Small intestine (tissue), 7 donors: Measurements from ENCODE around the gene RASA4B. TPM values are rescaled to one million over a fixed set of nuclear protein-coding genes. Genes with fewer than 3 reads are reported as not detected.
A peak's percentile ranks its signal among the peaks of the same experiment; 100 is the strongest.

Experiments
- DNase-seq, 2 donors: peaks; one replicate each; pipeline versions ENCODE4 v3.0.0 to v3.0.0-alpha.2; 2013
- FAIRE-seq: peaks from 2 replicates; lab custom pipeline; 2012; peaks lifted over from hg19 to GRCh38; lab: Jason Lieb, UNC
- H3K27ac ChIP-seq, 3 donors: one replicate each; pipeline ENCODE4 v1.5.1; 2013; ENCODE audit warnings: low read length in 2 of 3, mild to moderate bottlenecking in 2 of 3, control low read depth in 1 of 3, inconsistent platforms in 1 of 3, low read depth in 1 of 3, moderate library complexity in 1 of 3
- H3K27me3 ChIP-seq, 3 donors: one replicate each; pipeline ENCODE4 v1.6.1; 2013; ENCODE audit warnings: low read length in 3 of 3, inconsistent platforms in 1 of 3; ENCODE audit not compliant: control insufficient read depth in 3 of 3, insufficient read depth in 3 of 3
- H3K36me3 ChIP-seq, 3 donors: one replicate each; pipeline ENCODE4 v1.6.1; 2013; ENCODE audit warnings: low read length in 3 of 3, inconsistent platforms in 1 of 3, low read depth in 1 of 3, mild to moderate bottlenecking in 1 of 3, moderate library complexity in 1 of 3; ENCODE audit not compliant: control insufficient read depth in 3 of 3, insufficient read depth in 2 of 3
- H3K4me1 ChIP-seq, 3 donors: one replicate each; pipeline ENCODE4 v1.6.1; 2013; ENCODE audit warnings: low read length in 2 of 3, inconsistent platforms in 1 of 3, low read depth in 1 of 3, mild to moderate bottlenecking in 1 of 3, moderate library complexity in 1 of 3; ENCODE audit not compliant: control insufficient read depth in 3 of 3, insufficient read depth in 2 of 3
- H3K4me3 ChIP-seq, 3 donors: one replicate each; pipeline ENCODE4 v1.5.1; 2013; ENCODE audit warnings: low read length in 3 of 3, control low read depth in 1 of 3, inconsistent platforms in 1 of 3, low read depth in 1 of 3, mild to moderate bottlenecking in 1 of 3, moderate library complexity in 1 of 3
- H3K9me3 ChIP-seq, 2 donors: one replicate each; pipeline ENCODE4 v1.6.1; 2013; ENCODE audit warnings: low read depth in 1 of 2, low read length in 1 of 2; ENCODE audit not compliant: control insufficient read depth in 2 of 2, insufficient read depth in 1 of 2
- WGBS, 3 donors: extraction: QIAGEN DNeasy Blood & Tissue Kit; methylation state at CpG; one replicate each; pipeline ENCODE4 v1.1.7; 2013; 5-methylcytosine and 5-hydroxymethylcytosine counted together
- polyA plus RNA-seq, 4 donors: library from polyadenylated mRNA; stranded (reverse) in 3 of 4; unstranded in 1 of 4; fragments of 200-250 nt in 3 of 4; fragments of 120-200 nt in 1 of 4; gene quantifications; one replicate each; pipeline versions ENCODE4 v1.2.1 to v1.2.3, GENCODE V29; 2013
- donor health status: healthy with polysubstance abuse.
- donor health status: control.
- donor health status: control.
- donor health status: Bipolar disorder and iron deficiency.
- donor health status: healthy.

The RASA4B gene
- polyA plus RNA-seq, 4 donors: 14.2 to 58.4 (median 35.7) TPM

GRCh38 chr7:102467581-102468477 is 49.7 kb downstream of the RASA4B start:
- peaks cover 0 to 52% (median 0%) of the 10 kb centered on the region in 3 donors for H3K36me3 ChIP-seq
- no peak overlapping the region for H3K27ac ChIP-seq
- no peak overlapping the region for H3K4me3 ChIP-seq
- no peak for DNase-seq
- no peak for FAIRE-seq
- 83 to 90% (median 86%) methylated on average over 22 to 24 of the region's 24 CpGs for WGBS, 3 donors
- H3K9me3 ChIP-seq: no peaks in the 10 kb centered on the region
- H3K27me3 ChIP-seq: no peaks in the 10 kb centered on the region
- H3K4me1 ChIP-seq: peaks cover 7 to 11% (median 9%) of the 10 kb centered on the region in 3 donors

GRCh38 chr7:102466097-102466496 is 51.5 kb downstream of the RASA4B start:
- Histone ChIP-seq H3K4me3 (peak overlapping the region in 1 of 3 donors; percentile 65), H3K4me1 (peaks cover 7 to 11% (median 9%) of the 10 kb centered on the region in 3 donors), H3K27ac (no peak overlapping the region), H3K9me3 (no peaks in the 10 kb centered on the region), H3K36me3 (peaks cover 0 to 43% (median 0%) of the 10 kb centered on the region in 3 donors), H3K27me3 (no peaks in the 10 kb centered on the region)
- FAIRE-seq (no peak), DNase-seq (no peak)
- WGBS, 3 donors: 94 to 99% (median 96%) methylated on average over 7 of the region's 7 CpGs

GRCh38 chr7:102464577-102465280 is 52.8 kb downstream of the RASA4B start, which contains the start of the genes ALKBH4 and LRWD1:
TSS of gene ALKBH4 (minus strand) at chr7:102464863. CDS start at chr7:102464836, 27 bp downstream.
TSS of gene LRWD1 (plus strand) at chr7:102464984. CDS start at chr7:102465081, 97 bp downstream.
- H3K4me1 ChIP-seq: peaks cover 7 to 11% (median 9%) of the 10 kb centered on the region in 3 donors
- FAIRE-seq (no peak), DNase-seq (peak; percentile 90 to 96)
- H3K36me3 ChIP-seq: peaks cover 0 to 37% (median 0%) of the 10 kb centered on the region in 3 donors
- no peaks in the 10 kb centered on the region for H3K9me3 ChIP-seq
- H3K27me3 ChIP-seq: no peaks in the 10 kb centered on the region
- peak within 1 kb of the TSS; percentile 24 to 53 (median 38) for H3K27ac ChIP-seq
- WGBS, 3 donors: 0 to 1% (median 0%) methylated on average over 43 to 81 of the region's 81 CpGs
- H3K4me3 ChIP-seq: peak within 1 kb of the TSS; percentile 65 to 98 (median 73)

- H3K27ac ChIP-seq: peak overlapping the region in 1 of 3 donors; percentile 21
- H3K4me1 ChIP-seq: peaks cover 3 to 11% (median 9%) of the 10 kb centered on the region in 3 donors
- H3K27me3 ChIP-seq: no peaks in the 10 kb centered on the region
- no peaks in the 10 kb centered on the region for H3K9me3 ChIP-seq
- H3K36me3 ChIP-seq: peaks cover 0 to 37% (median 0%) of the 10 kb centered on the region in 3 donors
- FAIRE-seq (no peak), DNase-seq (peak in 1 of 2 donors; percentile 14)
- WGBS, 3 donors: 7 to 12% (median 9%) methylated on average over 24 of the region's 24 CpGs
- peak overlapping the region; percentile 65 to 98 (median 73) for H3K4me3 ChIP-seq
These were observed 53.6 kb downstream of the RASA4B start for GRCh38 chr7:102463841-102464576.

GRCh38 chr7:102460467-102460866 is 57.1 kb downstream of the RASA4B start:
- no peaks in the 10 kb centered on the region for H3K9me3 ChIP-seq
- 85 to 88% (median 87%) methylated on average over 8 of the region's 8 CpGs for WGBS, 3 donors
- FAIRE-seq: no peak

GRCh38 chr7:102459221-102459844 is 58.2 kb downstream of the RASA4B start:
- DNase-seq (no peak), FAIRE-seq (no peak)
- Histone ChIP-seq H3K4me3 (no peak overlapping the region), H3K9me3 (no peaks in the 10 kb centered on the region), H3K36me3 (peaks cover 9 to 57% (median 13%) of the 10 kb centered on the region in 3 donors), H3K27me3 (no peaks in the 10 kb centered on the region), H3K4me1 (peaks cover 0 to 6% (median 4%) of the 10 kb centered on the region in 3 donors), H3K27ac (no peak overlapping the region)
- 94 to 95% (median 95%) methylated on average over 23 to 24 of the region's 24 CpGs for WGBS, 3 donors

More at GRCh38 chr7:102460467-102460866, 57.1 kb downstream of the RASA4B start:
- H3K4me1 ChIP-seq: peaks cover 0 to 6% (median 4%) of the 10 kb centered on the region in 3 donors
- H3K36me3 ChIP-seq: peaks cover 9 to 53% (median 13%) of the 10 kb centered on the region in 3 donors
- no peaks in the 10 kb centered on the region for H3K27me3 ChIP-seq
- no peak overlapping the region for H3K4me3 ChIP-seq
- no peak overlapping the region for H3K27ac ChIP-seq
- no peak for DNase-seq

- DNase-seq (no peak), FAIRE-seq (no peak)
- Histone ChIP-seq H3K36me3 (peaks cover 9 to 60% (median 13%) of the 10 kb centered on the region in 3 donors), H3K27me3 (no peaks in the 10 kb centered on the region), H3K4me3 (no peak overlapping the region), H3K9me3 (no peaks in the 10 kb centered on the region), H3K4me1 (no peaks in the 10 kb centered on the region), H3K27ac (no peak overlapping the region)
- WGBS, 3 donors: 93 to 95% (median 95%) methylated on average over 37 to 40 of the region's 40 CpGs
These were observed 60.1 kb downstream of the RASA4B start for GRCh38 chr7:102457352-102457924.
